Activated CD8-positive, alpha-beta T cell treated with anti-CD3 and anti-CD28 coated beads for 36 hours (primary cell): ENCODE results near the gene DMRTC2. TPM values are rescaled to one million over a fixed set of nuclear protein-coding genes. Genes with fewer than 3 reads are reported as not detected.

Experiments
- ATAC-seq: fragments of 200-7000 bp; cut with Tn5 transposase; one replicate; pipeline ENCODE4 v1.10.0; 2021; ENCODE audit warnings: mild to moderate bottlenecking, moderate library complexity
- CTCF ChIA-PET: fragments of 350-600 bp; sonication (Branson Sonifier 250); formaldehyde crosslinking; loops from one replicate; lab custom pipeline; 2021; ENCODE audit warnings: antibody characterized with exemption; lab: Charles Lee
- POLR2A ChIA-PET: fragments of 350-600 bp; sonication (Branson Sonifier 250); formaldehyde crosslinking; loops from one replicate; lab custom pipeline; 2021; ENCODE audit warnings: antibody characterized with exemption; lab: Charles Lee
- DNase-seq: peaks from one replicate; pipeline ENCODE4 v3.0.0-alpha.2; 2020
- H3K27ac Mint-ChIP-seq: one replicate; pipeline ENCODE4 v1.8.0; 2021; ENCODE audit warnings: mild to moderate bottlenecking, mixed read lengths
- H3K27me3 Mint-ChIP-seq: one replicate; pipeline ENCODE4 v1.8.0; 2021; ENCODE audit warnings: mixed read lengths
- H3K36me3 Mint-ChIP-seq: one replicate; pipeline ENCODE4 v1.8.0; 2021; ENCODE audit warnings: low read depth, mixed read lengths
- H3K4me1 Mint-ChIP-seq: one replicate; pipeline ENCODE4 v1.8.0; 2021; ENCODE audit warnings: low read depth, mixed read lengths
- H3K4me3 Mint-ChIP-seq: one replicate; pipeline ENCODE4 v1.8.0; 2021; ENCODE audit warnings: mild to moderate bottlenecking, moderate library complexity, mixed read lengths
- H3K9me3 Mint-ChIP-seq: one replicate; pipeline ENCODE4 v1.8.0; 2021; ENCODE audit warnings: mixed read lengths
- intact Hi-C: fragments of 100-400 bp; cut with micrococcal nuclease; formaldehyde crosslinking; loops from one replicate; pipeline ENCODE4 v1.10.0; 2022
- total RNA-seq, 2 experiments: library from RNA; stranded (reverse); gene quantifications; one replicate each; pipeline ENCODE4 v1.2.3, GENCODE V29; 2021
- TF ChIP-seq, protein P1 (sequence below): fragments of 200-600 bp; IDR thresholded peaks from one replicate; pipeline ENCODE4 v1.8.0; 2022; ENCODE audit warnings: antibody characterized with exemption, mild to moderate bottlenecking

Gene DMRTC2
- total RNA-seq, 2 experiments from 2014 or later: not detected

DNA sequence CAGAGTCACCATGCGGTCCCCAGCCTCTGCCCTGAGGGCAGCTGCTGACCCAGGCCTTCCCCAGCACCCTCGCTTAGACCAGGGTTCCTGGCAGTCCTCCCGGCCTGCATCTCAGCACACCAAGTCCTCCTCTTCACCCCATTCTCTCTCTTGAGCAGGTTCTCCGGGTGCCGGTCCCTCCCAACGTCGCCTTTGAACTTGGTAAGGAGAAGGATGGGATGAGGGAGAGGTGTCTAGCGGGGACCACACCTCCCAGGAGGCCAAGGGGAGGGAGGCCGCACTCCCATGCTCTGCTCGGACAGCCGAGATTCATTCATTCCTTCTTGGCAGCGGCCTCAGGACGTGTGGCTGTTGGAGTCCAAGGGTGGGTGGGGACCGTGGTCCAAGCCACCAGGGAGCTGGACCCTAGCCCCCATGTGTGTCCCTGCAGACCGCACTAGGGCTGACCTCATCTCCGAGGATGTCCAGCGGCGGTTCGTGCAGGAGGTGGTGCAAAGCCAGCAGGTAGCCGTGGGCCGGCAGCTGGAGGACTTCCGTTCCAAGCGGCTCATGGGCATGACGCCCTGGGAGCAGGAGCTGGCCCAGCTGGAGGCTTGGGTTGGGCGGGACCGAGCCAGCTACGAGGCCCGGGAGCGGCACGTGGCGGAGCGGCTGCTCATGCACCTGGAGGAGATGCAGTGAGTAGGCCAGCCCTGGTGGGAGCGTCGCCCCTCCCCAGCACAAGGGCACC lies 47.5 kb downstream of the DMRTC2 start:
- peak overlapping the region; percentile 73 for H3K27ac Mint-ChIP-seq
- peaks cover 53% of the 10 kb centered on the region for H3K36me3 Mint-ChIP-seq
- no peak overlapping the region for H3K4me3 Mint-ChIP-seq

DNA sequence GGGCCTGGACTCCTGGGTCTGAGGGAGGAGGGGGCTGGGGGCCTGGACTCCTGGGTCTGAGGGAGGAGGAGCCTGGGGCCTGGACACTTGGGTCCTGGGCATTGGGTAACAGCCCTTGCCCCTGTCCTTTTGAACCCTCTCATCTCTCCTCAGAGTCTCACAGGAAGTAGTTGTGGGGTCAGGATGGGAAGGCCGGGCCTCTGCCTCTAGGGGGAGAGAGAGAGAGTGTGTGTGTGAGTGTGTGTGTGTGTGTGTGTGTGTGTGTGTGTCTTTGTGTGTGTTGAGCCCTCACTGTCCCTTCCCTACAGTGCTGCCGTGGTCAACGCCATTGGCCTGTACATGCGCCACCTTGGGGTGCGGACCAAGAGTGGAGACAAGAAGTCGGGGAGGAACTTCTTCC lies 49.1 kb downstream of the DMRTC2 start:
- DNase-seq: peak; percentile 61
- Mint-ChIP-seq H3K4me3 (no peak overlapping the region), H3K27me3 (no peaks in the 10 kb centered on the region), H3K27ac (peak overlapping the region; percentile 68), H3K9me3 (no peaks in the 10 kb centered on the region), H3K4me1 (peaks cover 76% of the 10 kb centered on the region), H3K36me3 (peaks cover 55% of the 10 kb centered on the region)
- TF ChIP-seq, protein P1, sequence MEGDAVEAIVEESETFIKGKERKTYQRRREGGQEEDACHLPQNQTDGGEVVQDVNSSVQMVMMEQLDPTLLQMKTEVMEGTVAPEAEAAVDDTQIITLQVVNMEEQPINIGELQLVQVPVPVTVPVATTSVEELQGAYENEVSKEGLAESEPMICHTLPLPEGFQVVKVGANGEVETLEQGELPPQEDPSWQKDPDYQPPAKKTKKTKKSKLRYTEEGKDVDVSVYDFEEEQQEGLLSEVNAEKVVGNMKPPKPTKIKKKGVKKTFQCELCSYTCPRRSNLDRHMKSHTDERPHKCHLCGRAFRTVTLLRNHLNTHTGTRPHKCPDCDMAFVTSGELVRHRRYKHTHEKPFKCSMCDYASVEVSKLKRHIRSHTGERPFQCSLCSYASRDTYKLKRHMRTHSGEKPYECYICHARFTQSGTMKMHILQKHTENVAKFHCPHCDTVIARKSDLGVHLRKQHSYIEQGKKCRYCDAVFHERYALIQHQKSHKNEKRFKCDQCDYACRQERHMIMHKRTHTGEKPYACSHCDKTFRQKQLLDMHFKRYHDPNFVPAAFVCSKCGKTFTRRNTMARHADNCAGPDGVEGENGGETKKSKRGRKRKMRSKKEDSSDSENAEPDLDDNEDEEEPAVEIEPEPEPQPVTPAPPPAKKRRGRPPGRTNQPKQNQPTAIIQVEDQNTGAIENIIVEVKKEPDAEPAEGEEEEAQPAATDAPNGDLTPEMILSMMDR: no peak
- CTCF ChIA-PET: interaction anchor here (1.1 kb wide), 1 partner anchor 9 kb away, joined by 3 read pairs; no protein-coding TSS in a partner anchor
- POLR2A ChIA-PET: interaction anchor here (1.0 kb wide), 1 partner anchor 28 kb away, joined by 3 read pairs; no protein-coding TSS in a partner anchor
- intact Hi-C loops: no loop called here
- peak; percentile 60 for ATAC-seq

More for the DNA sequence above, 47.5 kb downstream of the DMRTC2 start:
- intact Hi-C loops: no loop called here
- ChIA-PET CTCF (interaction anchor here (1.0 to 2.5 kb wide), 3 partner anchors 14 to 53 kb away, joined by 3 to 8 read pairs (median 4); partner anchors contain the start of gene ERFL), POLR2A (interaction anchor here (0.9 to 13.9 kb wide), 7 partner anchors 10 to 66 kb away, joined by 3 to 282 read pairs (median 8); partner anchors contain the start of genes CD79A, ERFL and RPS19)
- peaks cover 72% of the 10 kb centered on the region for H3K4me1 Mint-ChIP-seq
- H3K9me3 Mint-ChIP-seq: no peaks in the 10 kb centered on the region
- DNase-seq (no peak), ATAC-seq (no peak)
- H3K27me3 Mint-ChIP-seq: no peaks in the 10 kb centered on the region
- TF ChIP-seq, protein P1: no peak

DNA sequence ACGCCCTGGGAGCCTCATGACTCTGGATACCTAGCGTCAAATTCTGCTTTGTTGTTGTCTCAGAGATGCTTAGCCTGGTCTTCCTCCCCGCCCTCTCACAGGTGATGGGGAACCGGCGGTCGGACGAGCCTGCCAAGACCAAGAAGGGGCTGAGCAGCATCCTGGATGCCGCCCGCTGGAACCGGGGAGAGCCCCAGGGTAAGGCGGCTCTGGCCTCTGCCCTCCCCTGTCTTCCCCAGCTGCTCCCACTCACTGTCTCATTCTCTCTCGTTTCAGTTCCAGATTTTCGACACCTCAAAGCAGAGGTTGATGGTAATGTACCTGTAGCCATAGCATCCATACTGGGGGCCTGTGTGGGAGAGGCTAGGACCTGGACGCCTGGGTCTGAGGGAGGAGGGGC lies 49.5 kb downstream of the DMRTC2 start:
- no peaks in the 10 kb centered on the region for H3K9me3 Mint-ChIP-seq
- no peaks in the 10 kb centered on the region for H3K27me3 Mint-ChIP-seq
- peak overlapping the region; percentile 68 for H3K27ac Mint-ChIP-seq
- H3K4me3 Mint-ChIP-seq: no peak overlapping the region
- H3K36me3 Mint-ChIP-seq: peaks cover 55% of the 10 kb centered on the region
- ChIA-PET POLR2A (interaction anchor here (1.0 to 2.0 kb wide), 3 partner anchors 28 to 43 kb away, joined by 3 to 8 read pairs (median 3); partner anchors contain the start of gene RPS19), CTCF (interaction anchor here (1.1 to 2.2 kb wide), 2 partner anchors 8 kb away, joined by 3 to 9 read pairs; no protein-coding TSS in a partner anchor)
- TF ChIP-seq, protein P1: no peak
- ATAC-seq (no peak), DNase-seq (no peak)
- intact Hi-C loops: no loop called here
- peaks cover 75% of the 10 kb centered on the region for H3K4me1 Mint-ChIP-seq

DNA sequence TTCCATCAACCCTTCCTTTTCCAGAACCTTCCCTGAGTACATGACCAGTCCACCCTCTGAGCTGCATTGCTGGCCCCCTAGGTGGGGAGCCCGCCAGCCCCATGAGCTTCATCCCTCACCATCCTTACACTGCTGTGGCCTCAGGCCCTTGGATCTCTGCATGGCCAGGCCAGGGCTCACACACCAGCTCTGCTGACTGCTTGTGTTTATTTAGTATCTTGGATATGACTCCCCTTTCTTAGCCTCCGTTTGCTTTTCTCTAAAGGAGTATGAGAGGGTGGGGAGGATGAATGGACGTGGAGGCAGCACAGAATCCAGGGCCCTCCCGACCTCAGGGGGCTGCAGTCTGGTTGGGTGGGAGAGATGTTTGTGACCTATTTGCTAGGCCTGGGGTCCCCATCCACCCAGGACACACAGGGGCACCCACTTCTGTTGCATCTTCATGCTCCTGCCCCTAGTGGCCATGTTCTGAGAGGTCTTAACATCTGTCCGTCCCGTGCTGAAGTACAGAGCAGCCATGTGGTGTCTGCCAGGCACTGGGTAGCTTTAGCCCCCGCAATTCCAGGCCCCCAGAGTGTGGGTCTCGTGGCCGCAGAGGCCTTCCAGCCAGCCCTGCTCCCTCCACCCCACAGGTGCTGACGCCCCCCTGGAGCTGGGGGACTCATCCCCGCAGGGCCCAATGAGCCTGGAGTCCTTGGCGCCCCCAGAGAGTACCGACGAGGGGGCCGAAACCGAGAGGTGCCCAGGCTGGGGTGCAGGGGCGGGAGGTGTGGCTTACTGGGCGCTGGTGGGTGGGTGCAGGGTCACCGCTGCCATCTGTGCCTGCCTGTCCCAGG lies 51.1 kb downstream of the DMRTC2 start:
- ChIA-PET CTCF (interaction anchor here (0.8 to 2.2 kb wide), 12 partner anchors 10 to 62 kb away, joined by 3 to 9 read pairs (median 4); partner anchors contain the start of gene ERFL), POLR2A (interaction anchor here (1.1 to 2.0 kb wide), 10 partner anchors 9 to 41 kb away, joined by 3 to 8 read pairs (median 4); partner anchors contain the start of genes ERFL and RPS19)
- intact Hi-C loops: no loop called here
- Mint-ChIP-seq H3K9me3 (no peaks in the 10 kb centered on the region), H3K4me3 (peak overlapping the region; percentile 3), H3K27me3 (no peaks in the 10 kb centered on the region), H3K36me3 (peaks cover 54% of the 10 kb centered on the region), H3K4me1 (peaks cover 69% of the 10 kb centered on the region), H3K27ac (peak overlapping the region; percentile 84)
- TF ChIP-seq, protein P1: peak; percentile 76
- peak; percentile 73 for ATAC-seq
- peak; percentile 67 for DNase-seq
